PFSK-1 (cell line): Measurements from ENCODE around the gene RNF148.

Experiments used
- FOXP2 ChIP-seq: optimal IDR thresholded peaks from 2 replicates; pipeline ENCODE3; 2011; ENCODE audit warnings: borderline replicate concordance, control low read depth, inconsistent platforms; ENCODE audit not compliant: insufficient read depth; ENCODE audit errors: extremely low read length, extremely low read depth
- POLR2AphosphoS5 ChIP-seq: IDR thresholded peaks from 2 replicates; pipeline ENCODE4 v1.6.1; 2012; ENCODE audit warnings: low read depth, mild to moderate bottlenecking, control low read depth, low read length, moderate library complexity
- SIN3A ChIP-seq: IDR thresholded peaks from 2 replicates; pipeline ENCODE4 v1.6.1; 2012; ENCODE audit warnings: mild to moderate bottlenecking, low read length, moderate library complexity, borderline replicate concordance; ENCODE audit not compliant: insufficient read depth
- TAF1 ChIP-seq: IDR thresholded peaks from 2 replicates; pipeline ENCODE4 v1.6.1; 2012; ENCODE audit warnings: low read length, control low read depth, borderline replicate concordance; ENCODE audit not compliant: insufficient read depth
- TF ChIP-seq, protein P1 (sequence below), 2 experiments: IDR thresholded peaks; 2 replicates each; pipeline versions ENCODE4 v1.6.1 to v1.8.0; 2011 to 2012; ENCODE audit warnings: low read depth in 2 of 2, low read length in 2 of 2, control low read depth in 1 of 2, inconsistent platforms in 1 of 2, mild to moderate bottlenecking in 1 of 2, moderate library complexity in 1 of 2; ENCODE audit not compliant: insufficient read depth in 1 of 2

DNA sequence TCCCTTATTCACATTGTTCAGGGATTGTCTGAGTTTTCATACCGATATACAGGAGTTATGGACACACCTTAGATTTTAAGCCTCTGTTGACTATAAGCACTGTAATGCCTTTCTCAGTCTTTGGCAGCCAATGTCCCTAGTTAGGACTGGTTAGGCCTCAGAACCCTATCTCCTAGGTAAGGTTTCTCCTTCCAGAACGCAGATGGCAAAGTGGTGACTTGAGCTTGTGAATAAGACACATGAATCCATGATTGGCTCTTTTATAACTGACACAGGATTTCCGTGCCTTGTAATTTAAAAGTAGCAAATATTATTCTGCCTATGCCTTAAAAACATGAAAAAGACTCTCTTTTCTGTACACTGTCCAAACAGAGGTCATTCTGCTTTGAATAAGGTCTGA lies 12.5 kb upstream of the RNF148 start:
- TF ChIP-seq SIN3A = no peak
- no peak for TF ChIP-seq TAF1
- TF ChIP-seq POLR2AphosphoS5 = no peak
- TF ChIP-seq, protein P1, sequence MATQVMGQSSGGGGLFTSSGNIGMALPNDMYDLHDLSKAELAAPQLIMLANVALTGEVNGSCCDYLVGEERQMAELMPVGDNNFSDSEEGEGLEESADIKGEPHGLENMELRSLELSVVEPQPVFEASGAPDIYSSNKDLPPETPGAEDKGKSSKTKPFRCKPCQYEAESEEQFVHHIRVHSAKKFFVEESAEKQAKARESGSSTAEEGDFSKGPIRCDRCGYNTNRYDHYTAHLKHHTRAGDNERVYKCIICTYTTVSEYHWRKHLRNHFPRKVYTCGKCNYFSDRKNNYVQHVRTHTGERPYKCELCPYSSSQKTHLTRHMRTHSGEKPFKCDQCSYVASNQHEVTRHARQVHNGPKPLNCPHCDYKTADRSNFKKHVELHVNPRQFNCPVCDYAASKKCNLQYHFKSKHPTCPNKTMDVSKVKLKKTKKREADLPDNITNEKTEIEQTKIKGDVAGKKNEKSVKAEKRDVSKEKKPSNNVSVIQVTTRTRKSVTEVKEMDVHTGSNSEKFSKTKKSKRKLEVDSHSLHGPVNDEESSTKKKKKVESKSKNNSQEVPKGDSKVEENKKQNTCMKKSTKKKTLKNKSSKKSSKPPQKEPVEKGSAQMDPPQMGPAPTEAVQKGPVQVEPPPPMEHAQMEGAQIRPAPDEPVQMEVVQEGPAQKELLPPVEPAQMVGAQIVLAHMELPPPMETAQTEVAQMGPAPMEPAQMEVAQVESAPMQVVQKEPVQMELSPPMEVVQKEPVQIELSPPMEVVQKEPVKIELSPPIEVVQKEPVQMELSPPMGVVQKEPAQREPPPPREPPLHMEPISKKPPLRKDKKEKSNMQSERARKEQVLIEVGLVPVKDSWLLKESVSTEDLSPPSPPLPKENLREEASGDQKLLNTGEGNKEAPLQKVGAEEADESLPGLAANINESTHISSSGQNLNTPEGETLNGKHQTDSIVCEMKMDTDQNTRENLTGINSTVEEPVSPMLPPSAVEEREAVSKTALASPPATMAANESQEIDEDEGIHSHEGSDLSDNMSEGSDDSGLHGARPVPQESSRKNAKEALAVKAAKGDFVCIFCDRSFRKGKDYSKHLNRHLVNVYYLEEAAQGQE (IDR thresholded peaks at IDR 0.05; ENCODE audit: insufficient read depth in 1 of 2, low read depth in 2 of 2, low read length in 2 of 2) = no peak
- TF ChIP-seq FOXP2 = no peak
